AML-193 (cell line): ENCODE data around the gene SSH3.
"Not testable (repeated sequence)": the region's sequence is repeated elsewhere in the genome, so short reads cannot be mapped to it uniquely, and the experiment has no call there.

Source experiments
- DNase-seq, 2 experiments: peaks; one replicate each; lab custom pipeline; 2025; lab: John Stamatoyannopoulos, UW

The SSH3 gene

DNA sequence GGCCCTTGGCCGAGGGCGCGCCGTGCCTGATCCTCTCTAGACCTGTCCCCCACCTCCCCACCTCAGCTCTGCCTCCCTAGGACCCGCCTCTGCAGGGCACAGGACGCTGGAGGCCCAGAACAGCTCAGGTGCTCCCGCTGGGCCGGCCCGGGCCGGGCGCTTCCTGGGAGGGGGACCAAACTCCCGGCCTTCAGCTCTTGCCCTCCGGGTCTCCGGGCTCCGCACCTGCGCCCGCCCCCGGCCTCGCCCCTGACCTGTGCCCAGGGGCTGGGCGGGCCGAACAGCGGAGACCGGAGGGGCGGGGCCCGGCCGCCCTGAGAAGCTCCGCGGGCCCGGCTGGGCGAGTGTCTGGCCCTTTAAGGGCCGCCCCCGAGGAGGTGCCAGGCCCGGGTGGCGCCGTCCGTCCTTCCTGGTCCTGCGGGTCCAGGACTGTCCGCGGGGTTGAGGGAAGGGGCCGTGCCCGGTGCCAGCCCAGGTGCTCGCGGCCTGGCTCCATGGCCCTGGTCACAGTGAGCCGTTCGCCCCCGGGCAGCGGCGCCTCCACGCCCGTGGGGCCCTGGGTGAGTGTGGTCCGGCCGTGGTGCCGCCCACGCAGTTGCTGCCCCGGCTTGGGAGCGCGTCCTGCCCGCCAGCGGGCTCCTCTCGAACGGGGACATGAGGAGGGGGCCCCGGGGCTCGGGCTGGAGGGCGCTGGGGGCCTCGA lies at the start of gene SSH3:
Gene SSH3, plus strand, starts transcription at position 399 of the 703 bp plus-strand sequence. Its CDS starts 96 bp downstream, at position 495.
- peak; percentile 38 to 40 for DNase-seq

DNA sequence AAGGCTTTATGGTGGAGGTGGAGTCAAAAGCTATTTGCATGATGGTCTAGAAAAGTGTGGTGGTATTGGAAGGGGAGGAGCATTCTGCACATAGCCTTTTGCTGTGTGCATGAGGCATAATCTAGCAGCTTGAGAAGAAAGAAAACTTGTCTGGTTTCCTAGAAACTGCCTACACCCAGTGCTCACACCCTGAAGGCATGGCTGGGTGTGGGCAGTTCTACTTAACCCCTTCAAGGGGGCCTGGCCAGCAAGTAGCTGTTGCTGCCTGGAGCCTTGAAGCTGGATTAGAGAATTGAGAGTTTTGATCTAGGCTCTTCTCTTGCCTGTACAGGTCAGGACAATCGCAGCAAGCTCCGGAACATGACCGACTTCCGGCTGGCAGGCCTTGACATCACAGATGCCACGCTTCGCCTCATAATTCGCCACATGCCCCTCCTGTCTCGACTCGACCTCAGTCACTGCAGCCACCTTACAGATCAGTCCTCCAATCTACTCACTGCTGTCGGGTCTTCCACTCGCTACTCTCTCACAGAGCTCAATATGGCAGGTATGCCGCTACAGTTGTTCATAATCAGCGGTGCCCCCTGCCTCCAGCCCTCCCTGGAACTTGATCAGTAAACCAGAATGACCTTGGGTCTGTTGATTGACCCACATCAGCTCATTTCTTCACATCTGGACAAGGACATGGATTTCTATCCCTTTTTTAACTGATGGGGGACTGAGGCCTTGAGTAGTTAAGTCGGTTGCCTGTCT lies 49.3 kb upstream of the SSH3 start:
- no peak for DNase-seq

- DNase-seq = no peak
Observed at GRCh38 chr11:67254798-67255197, 48.5 kb upstream of the SSH3 start.

GRCh38 chr11:67255353-67255752 lies 48.0 kb upstream of the SSH3 start:
- DNase-seq = no peak

- DNase-seq = no peak
Observed at GRCh38 chr11:67255864-67256263, 47.5 kb upstream of the SSH3 start.

DNA sequence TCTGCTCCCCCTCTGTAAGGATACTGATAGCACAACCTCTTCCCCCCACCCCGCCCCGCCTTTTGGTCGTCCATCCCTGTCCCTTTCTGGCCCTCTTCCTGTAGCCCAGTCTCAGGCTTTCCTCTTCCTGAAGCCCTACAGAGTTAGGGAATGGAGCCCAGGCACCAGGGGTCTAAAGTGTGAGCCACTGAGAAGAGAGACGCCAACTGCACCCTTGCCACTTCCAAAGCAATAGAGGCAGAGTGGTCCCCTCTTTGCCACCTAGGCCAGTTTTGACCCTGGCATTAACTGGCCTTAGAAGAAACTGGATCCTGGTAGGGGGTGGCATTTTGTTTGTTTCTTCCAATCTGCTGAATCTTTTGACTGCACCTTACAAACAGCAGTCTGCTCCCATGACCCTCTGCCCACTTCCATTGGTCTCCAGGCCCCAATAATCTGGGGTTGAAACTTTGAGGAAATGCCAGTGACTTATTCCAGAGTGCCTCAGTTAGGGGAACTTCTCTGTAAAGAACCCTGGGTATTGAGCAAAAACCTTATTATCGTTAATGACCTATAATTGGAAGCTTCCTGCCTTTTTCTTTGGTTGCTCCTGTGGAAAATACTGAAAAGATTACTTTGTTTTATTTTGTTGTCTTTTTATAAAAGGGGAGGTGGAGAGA lies 46.7 kb upstream of the SSH3 start:
- no peak for DNase-seq

- DNase-seq = no peak
Observed at GRCh38 chr11:67260406-67260805, 42.9 kb upstream of the SSH3 start.

- DNase-seq = not testable (repeated sequence)
Observed at GRCh38 chr11:67260885-67261639, 42.3 kb upstream of the SSH3 start.

DNA sequence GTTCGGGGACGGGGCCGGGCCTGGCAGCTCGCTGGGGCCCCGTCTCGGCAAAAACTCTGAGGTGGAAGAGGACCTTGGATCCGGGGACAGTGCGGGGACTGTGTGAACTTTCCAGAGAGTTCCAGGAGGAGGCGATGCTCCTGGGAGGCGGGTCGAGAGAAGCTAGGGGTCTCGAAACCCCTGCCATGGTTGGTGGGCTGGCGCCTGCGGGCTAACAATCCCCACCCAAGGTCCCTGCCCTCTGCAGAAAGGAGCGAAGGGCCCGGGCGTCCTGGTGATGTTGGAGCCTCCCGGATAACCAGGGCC lies 41.7 kb upstream of the SSH3 start:
- no peak for DNase-seq

DNA sequence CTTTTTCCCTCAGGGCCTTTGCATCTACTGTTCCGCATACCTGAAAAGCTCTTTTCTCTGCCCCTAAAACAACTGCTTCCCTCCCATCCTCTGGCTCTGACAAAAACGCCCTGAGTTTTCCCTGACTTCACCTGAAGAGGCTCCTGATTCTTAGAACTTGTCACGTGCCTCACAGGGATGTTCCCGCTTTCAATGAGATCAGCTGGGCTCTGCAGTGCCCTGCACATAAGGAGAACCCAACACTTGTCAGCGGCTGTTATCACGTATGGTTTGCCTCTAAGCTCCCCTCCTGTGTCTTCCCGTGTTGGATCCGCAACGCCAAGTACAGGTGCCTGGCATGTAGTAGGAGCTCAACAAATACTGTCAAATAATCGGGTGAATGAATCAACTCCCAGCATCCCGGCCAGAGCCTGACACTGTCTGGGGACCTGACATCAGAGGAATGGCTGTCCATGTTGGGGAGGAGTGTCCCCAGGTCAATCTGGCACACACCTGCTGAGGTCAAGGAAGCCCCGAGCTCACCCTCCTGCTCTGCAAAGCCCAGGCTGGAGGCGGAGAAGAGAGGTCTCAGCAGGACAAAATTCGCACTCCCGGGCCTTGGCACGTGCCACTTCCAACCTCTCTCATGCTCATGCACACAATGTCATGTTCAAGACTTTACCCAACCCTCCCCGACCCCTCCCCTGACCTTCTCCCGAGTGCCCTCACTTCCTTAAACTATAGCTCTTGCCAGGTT lies 41.2 kb upstream of the SSH3 start:
- no peak for DNase-seq

- DNase-seq = peak; percentile 86 to 88
Observed at GRCh38 chr11:67262731-67263675, 40.3 kb upstream of the SSH3 start.

DNA sequence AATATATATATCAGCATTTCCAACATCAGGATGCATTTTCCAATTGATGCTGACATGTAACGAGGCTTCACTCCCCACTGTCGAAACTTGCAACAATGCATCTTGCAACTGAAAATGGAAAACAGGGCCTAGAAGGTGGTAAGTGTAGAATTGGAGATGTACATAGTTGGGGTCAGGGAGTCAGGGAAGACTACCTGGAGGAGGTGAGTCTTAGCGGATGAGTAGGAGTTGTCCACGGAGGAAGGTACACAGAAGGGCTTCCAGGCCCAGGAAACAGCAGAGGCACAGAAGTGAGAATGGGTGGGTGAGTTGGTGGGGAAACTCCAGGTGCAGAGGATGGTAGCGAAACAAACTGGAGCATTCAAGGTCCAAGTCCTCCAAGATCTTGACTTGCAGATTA lies 39.1 kb upstream of the SSH3 start:
- no peak for DNase-seq

DNA sequence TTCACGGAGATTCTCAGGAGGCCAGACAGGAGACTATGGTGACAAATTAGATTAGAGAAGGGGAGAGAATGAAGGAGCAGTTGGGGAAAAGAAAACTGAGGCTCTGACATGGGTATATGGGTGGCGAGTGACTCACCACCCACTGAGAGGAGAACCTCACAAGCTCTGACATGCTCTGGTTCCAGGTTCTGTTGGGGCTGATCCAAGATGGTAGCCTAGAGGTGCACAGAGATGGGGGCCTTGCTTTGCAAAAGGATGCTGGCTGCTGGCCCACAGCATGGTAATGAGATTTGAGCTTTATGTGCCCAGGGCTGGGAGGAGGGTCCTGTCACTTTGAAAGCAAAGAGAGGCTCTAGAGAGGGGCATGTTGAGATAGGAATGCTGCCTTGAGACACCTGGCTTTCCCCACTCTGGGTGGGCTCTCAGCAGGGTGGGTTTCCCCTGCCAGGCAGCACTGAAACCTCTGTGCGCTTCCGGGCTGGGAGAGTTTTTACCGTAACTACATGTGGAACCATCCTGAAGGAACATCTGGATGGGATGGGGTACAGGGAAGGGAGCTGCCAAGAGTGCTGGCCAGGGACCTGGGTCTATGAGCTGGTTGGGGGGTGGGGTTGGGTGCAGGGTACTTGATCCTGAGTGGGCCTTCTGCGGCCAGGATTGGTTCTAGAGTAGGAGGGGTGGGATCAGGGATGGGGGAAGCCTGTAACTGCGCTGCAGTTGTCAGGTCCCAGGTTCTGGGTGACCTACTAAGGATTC lies 38.3 kb upstream of the SSH3 start:
- DNase-seq = no peak

DNA sequence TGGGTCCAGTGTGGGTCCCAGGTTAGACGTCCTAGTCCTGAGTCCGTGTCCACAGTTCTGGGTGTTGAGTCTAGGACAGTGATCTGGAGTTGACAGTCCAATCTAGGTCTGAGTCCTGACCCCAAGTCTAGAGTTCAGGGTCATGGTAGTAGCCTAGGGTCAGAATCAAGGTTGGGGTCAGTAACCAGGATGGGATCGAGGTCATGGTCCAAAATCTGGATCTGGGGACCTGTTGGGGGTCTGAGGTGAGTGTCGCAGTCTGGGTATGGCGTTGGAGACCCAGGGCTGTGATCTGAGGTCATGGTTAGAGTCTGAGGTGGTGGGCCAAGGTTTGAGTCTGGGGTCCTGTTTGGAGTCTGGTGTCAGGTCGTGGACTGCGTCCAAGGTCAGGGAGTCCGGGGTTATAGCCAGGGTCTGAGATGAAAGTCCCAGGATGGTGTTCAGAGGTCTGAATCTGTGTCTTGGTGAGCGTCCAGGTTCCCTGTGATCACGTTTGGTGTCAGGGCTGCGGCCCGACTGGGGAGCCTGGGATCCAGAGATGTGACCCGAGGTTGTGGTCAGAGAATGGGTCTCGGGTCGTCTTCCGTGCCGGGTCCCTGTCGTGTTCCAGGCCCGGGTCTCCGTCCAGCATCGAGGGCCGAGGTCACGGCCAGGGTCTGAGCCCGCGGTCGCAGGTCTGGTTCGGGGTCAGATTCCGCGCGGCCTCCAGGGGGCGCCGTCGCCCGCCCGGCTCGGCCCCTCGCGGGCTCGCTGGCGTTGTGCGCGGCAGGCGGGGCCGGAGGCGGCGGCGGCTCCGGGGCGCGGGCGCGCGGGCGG lies 37.5 kb upstream of the SSH3 start:
- DNase-seq = peak; percentile 45 to 53

DNA sequence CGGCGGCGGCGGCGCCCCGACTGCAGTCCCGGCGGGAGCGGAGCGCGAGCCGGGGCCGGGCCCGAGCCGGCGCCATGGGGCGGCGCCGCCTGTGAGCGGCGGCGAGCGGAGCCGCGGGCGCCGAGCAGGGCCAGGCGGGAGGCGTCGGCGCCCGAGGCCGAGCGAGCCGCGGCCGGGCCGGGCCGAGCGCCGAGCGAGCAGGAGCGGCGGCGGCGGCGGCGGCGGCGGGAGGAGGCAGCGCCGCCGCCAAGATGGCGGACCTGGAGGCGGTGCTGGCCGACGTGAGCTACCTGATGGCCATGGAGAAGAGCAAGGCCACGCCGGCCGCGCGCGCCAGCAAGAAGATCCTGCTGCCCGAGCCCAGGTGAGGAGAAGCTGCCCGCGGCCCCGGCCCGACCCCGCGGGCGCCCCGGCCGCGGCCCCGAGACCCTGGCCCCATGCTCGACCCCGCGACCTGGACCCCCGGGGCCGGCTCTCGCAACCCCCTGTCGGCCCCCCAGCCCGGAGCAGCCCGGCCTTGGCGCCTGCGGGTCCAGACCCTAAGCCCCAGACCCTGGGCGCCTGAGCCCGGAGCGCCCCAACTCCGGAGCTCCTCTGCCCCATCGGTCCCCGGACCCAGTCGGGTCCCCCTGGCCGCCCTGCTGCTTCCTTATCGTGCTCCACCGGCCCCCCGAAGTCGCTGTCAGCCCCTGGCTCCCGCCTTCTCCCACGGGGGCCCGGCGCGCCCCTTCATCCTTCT lies 36.7 kb upstream of the SSH3 start, which contains the start of gene GRK2:
Gene GRK2, plus strand, starts transcription at position 25 of the 739 bp plus-strand sequence. Its CDS starts 227 bp downstream, at position 252.
- peak in 1 of 2 experiments; percentile 9 for DNase-seq

- DNase-seq = no peak
Observed at GRCh38 chr11:67267188-67268080, 35.9 kb upstream of the SSH3 start.
